GM23248 (cell line): ENCODE data around the gene KREMEN2. TPM values are rescaled to one million over a fixed set of nuclear protein-coding genes. Genes with fewer than 3 reads are reported as not detected.

Experiments used
- DNase-seq: peaks from one replicate; pipeline ENCODE4 v3.0.0-alpha.2; 2015
- H2AFZ ChIP-seq: fragments of 200-600 bp; sonication (generic); 2 replicates; pipeline ENCODE4 v1.6.1; 2016; ENCODE audit warnings: antibody characterized with exemption
- H3F3A ChIP-seq: fragments of 200-600 bp; sonication (generic); 2 replicates; pipeline ENCODE4 v1.6.1; 2016; ENCODE audit warnings: mild to moderate bottlenecking, antibody characterized with exemption, mixed run types; ENCODE audit not compliant: insufficient read depth
- H3K27ac ChIP-seq: fragments of 200-600 bp; sonication (generic); 2 replicates; pipeline ENCODE4 v1.5.1; 2016; ENCODE audit warnings: mild to moderate bottlenecking
- H3K27me3 ChIP-seq: fragments of 200-600 bp; sonication (generic); replicated peaks from 2 replicates; pipeline ENCODE4 v1.6.1; 2016; ENCODE audit warnings: mild to moderate bottlenecking; ENCODE audit not compliant: insufficient read depth
- H3K36me3 ChIP-seq: fragments of 200-600 bp; sonication (generic); 2 replicates; pipeline ENCODE4 v1.6.1; 2016; ENCODE audit warnings: low read depth, mild to moderate bottlenecking
- H3K4me1 ChIP-seq: fragments of 200-600 bp; sonication (generic); 2 replicates; pipeline ENCODE4 v1.6.1; 2016; ENCODE audit warnings: mild to moderate bottlenecking; ENCODE audit not compliant: insufficient read depth
- H3K4me2 ChIP-seq: fragments of 200-600 bp; sonication (generic); one replicate; pipeline ENCODE4 v1.6.1; 2016; ENCODE audit warnings: mild to moderate bottlenecking; ENCODE audit not compliant: unreplicated experiment
- H3K4me3 ChIP-seq: fragments of 200-600 bp; sonication (generic); 2 replicates; pipeline ENCODE4 v1.5.1; 2016; ENCODE audit warnings: mild to moderate bottlenecking
- H3K79me2 ChIP-seq: fragments of 200-600 bp; sonication (generic); 2 replicates; pipeline ENCODE4 v1.6.1; 2016; ENCODE audit warnings: mild to moderate bottlenecking; ENCODE audit not compliant: insufficient read depth
- H3K9ac ChIP-seq: fragments of 200-600 bp; sonication (generic); 2 replicates; pipeline ENCODE4 v1.6.1; 2016; ENCODE audit warnings: mild to moderate bottlenecking
- H3K9me2 ChIP-seq: fragments of 200-600 bp; sonication (generic); 2 replicates; pipeline ENCODE4 v1.6.1; 2016; ENCODE audit warnings: mixed run types, mild to moderate bottlenecking, moderate library complexity; ENCODE audit not compliant: insufficient read depth
- H3K9me3 ChIP-seq: fragments of 200-600 bp; sonication (generic); one replicate; pipeline ENCODE4 v1.6.1; 2017; ENCODE audit warnings: low read depth
- H4K20me1 ChIP-seq: fragments of 200-600 bp; sonication (generic); 2 replicates; pipeline ENCODE4 v1.6.0; 2016; ENCODE audit not compliant: insufficient read depth
- EZH2 ChIP-seq: fragments of 200-600 bp; sonication (generic); IDR thresholded peaks from 2 replicates; pipeline ENCODE4 v1.6.1; 2018; ENCODE audit warnings: antibody characterized with exemption, mild to moderate bottlenecking; ENCODE audit not compliant: insufficient read depth, poor library complexity, severe bottlenecking
- EZH2phosphoT487 ChIP-seq: fragments of 200-600 bp; sonication (generic); IDR thresholded peaks from 2 replicates; pipeline ENCODE4 v1.6.1; 2018; ENCODE audit warnings: antibody characterized with exemption, moderate library complexity, mild to moderate bottlenecking, low read depth; ENCODE audit not compliant: insufficient read depth
- WGBS, 2 experiments: methylation state at CpG; one replicate each; pipeline ENCODE4 v1.1.6; 2015 to 2017; ENCODE audit warnings: low lambda C conversion rate in 2 of 2, low coverage in 1 of 2; ENCODE audit errors: missing lambda C conversion rate in 2 of 2; 5-methylcytosine and 5-hydroxymethylcytosine counted together
- in situ Hi-C: fragments of 300-500 bp; cut with MboI; formaldehyde crosslinking; loops from 2 replicates; pipeline ENCODE4 v1.15.0; 2020
- polyA plus RNA-seq: library from polyadenylated mRNA; unstranded; fragments of >200 nt; fragmentation: Nextera tagmentation; extraction: Ambion mirVana; gene quantifications from 2 replicates; pipeline ENCODE4 v1.2.1, GENCODE V29; 2016
- total RNA-seq: library from RNA; depleted of rRNA; stranded (reverse); fragments of >200 nt; shearing (Covaris generic); gene quantifications from 2 replicates; pipeline ENCODE4 v1.2.3, GENCODE V29; 2014

The KREMEN2 gene
- total and polyA plus RNA-seq, 2 experiments from 2014 or later: not detected

- Histone ChIP-seq H3K4me3 (no peak overlapping the region), H3K4me1 (no peaks in the 10 kb centered on the region), H3K9me2 (no peaks in the 10 kb centered on the region), H4K20me1 (no peaks in the 10 kb centered on the region), H3K27me3 (no peaks in the 10 kb centered on the region), H2AFZ (no peak overlapping the region), H3K27ac (no peak overlapping the region), H3K36me3 (no peaks in the 10 kb centered on the region), H3K4me2 (no peak overlapping the region), H3K9ac (no peak overlapping the region), H3K79me2 (no peaks in the 10 kb centered on the region), H3K9me3 (no peaks in the 10 kb centered on the region), H3F3A (no peaks in the 10 kb centered on the region)
- no peak for DNase-seq
- WGBS, 2 experiments: 92 to 96% methylated on average over 27 to 28 of the region's 28 CpGs
- TF ChIP-seq EZH2phosphoT487 (no peak), EZH2 (no peak)
- in situ Hi-C loops: no loop called here
Measured at GRCh38 chr16:2975161-2975795, 11.2 kb downstream of the KREMEN2 start.

GRCh38 chr16:2976201-2976600 is 12.1 kb downstream of the KREMEN2 start:
- no peaks in the 10 kb centered on the region for H3K79me2 ChIP-seq
- no peaks in the 10 kb centered on the region for H3F3A ChIP-seq
- H3K9me3 ChIP-seq: no peaks in the 10 kb centered on the region
- 91 to 92% methylated on average over 7 of the region's 7 CpGs for WGBS, 2 experiments
- no peaks in the 10 kb centered on the region for H3K27me3 ChIP-seq
- H2AFZ ChIP-seq: no peak overlapping the region
- H3K36me3 ChIP-seq: no peaks in the 10 kb centered on the region
- in situ Hi-C loops: no loop called here
- no peak overlapping the region for H3K9ac ChIP-seq
- no peak overlapping the region for H3K4me2 ChIP-seq
- TF ChIP-seq EZH2 (no peak), EZH2phosphoT487 (no peak)
- no peaks in the 10 kb centered on the region for H3K4me1 ChIP-seq
- DNase-seq: no peak
- H3K4me3 ChIP-seq: no peak overlapping the region
- H3K27ac ChIP-seq: no peak overlapping the region
- no peaks in the 10 kb centered on the region for H3K9me2 ChIP-seq
- no peaks in the 10 kb centered on the region for H4K20me1 ChIP-seq

GRCh38 chr16:2976673-2977072 is 12.6 kb downstream of the KREMEN2 start:
- Histone ChIP-seq H3K9me2 (no peaks in the 10 kb centered on the region), H4K20me1 (no peaks in the 10 kb centered on the region), H3K4me2 (no peak overlapping the region), H3K4me1 (no peaks in the 10 kb centered on the region), H3K27me3 (no peaks in the 10 kb centered on the region), H3K9ac (no peak overlapping the region), H3K79me2 (no peaks in the 10 kb centered on the region), H3K4me3 (no peak overlapping the region), H3F3A (no peaks in the 10 kb centered on the region), H3K9me3 (no peaks in the 10 kb centered on the region), H2AFZ (no peak overlapping the region), H3K36me3 (no peaks in the 10 kb centered on the region), H3K27ac (no peak overlapping the region)
- in situ Hi-C loops: no loop called here
- DNase-seq: no peak
- 97 to 99% methylated on average over 6 to 15 of the region's 15 CpGs for WGBS, 2 experiments
- no peak for TF ChIP-seq EZH2
- no peak for TF ChIP-seq EZH2phosphoT487

GRCh38 chr16:2977440-2977839 is 13.4 kb downstream of the KREMEN2 start:
- no peaks in the 10 kb centered on the region for H3K9me2 ChIP-seq
- in situ Hi-C loops: no loop called here
- WGBS, 2 experiments: 76 to 79% methylated on average over 6 of the region's 6 CpGs
- H3K4me2 ChIP-seq: no peak overlapping the region
- no peak overlapping the region for H3K4me3 ChIP-seq
- no peak overlapping the region for H2AFZ ChIP-seq
- H3K4me1 ChIP-seq: no peaks in the 10 kb centered on the region
- TF ChIP-seq EZH2: no peak
- TF ChIP-seq EZH2phosphoT487: no peak
- H3K36me3 ChIP-seq: no peaks in the 10 kb centered on the region
- H3K79me2 ChIP-seq: no peaks in the 10 kb centered on the region
- no peaks in the 10 kb centered on the region for H3F3A ChIP-seq
- no peaks in the 10 kb centered on the region for H4K20me1 ChIP-seq
- no peak for DNase-seq
- no peaks in the 10 kb centered on the region for H3K9me3 ChIP-seq
- H3K27me3 ChIP-seq: no peaks in the 10 kb centered on the region
- H3K9ac ChIP-seq: no peak overlapping the region
- no peak overlapping the region for H3K27ac ChIP-seq
